SK-N-MC (cell line): ENCODE results near the gene NBPF1.

Experiments used
- EZH2 ChIP-seq: fragments of 200-600 bp; sonication (generic); IDR thresholded peaks from one replicate; pipeline ENCODE4 v1.6.1; 2017; ENCODE audit warnings: antibody characterized with exemption
- FOXP2 ChIP-seq: optimal IDR thresholded peaks from 2 replicates; pipeline ENCODE3; 2011; ENCODE audit warnings: mild to moderate bottlenecking, moderate library complexity; ENCODE audit not compliant: insufficient read depth; ENCODE audit errors: extremely low read length, control extremely low read depth
- POLR2AphosphoS5 ChIP-seq: IDR thresholded peaks from 2 replicates; pipeline ENCODE4 v1.6.1; 2012; ENCODE audit warnings: mild to moderate bottlenecking, low read depth, low read length, borderline replicate concordance

DNA sequence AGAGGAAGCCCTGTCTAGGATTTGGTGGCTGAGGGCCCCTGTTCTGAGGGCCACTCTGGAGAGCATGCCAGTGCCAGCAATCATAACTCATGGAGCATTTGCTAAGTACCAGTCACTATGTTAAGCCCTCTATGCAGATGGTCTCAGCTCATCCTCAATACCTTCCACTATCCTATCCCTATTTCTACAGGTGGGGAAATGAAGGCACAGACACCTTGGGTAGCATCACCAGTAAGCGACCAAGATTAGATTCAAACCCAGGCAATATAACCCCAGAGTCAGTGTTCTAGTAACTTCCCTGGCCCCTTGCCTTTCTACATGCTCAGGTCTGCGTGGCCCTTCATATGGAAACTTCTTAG lies 7.9 kb upstream of the NBPF1 start:
- TF ChIP-seq EZH2 (no peak), POLR2AphosphoS5 (no peak), FOXP2 (no peak)
